Ascending aorta (tissue), 2 donors: ENCODE results near the gene AADACL4. TPM values are rescaled to one million over a fixed set of nuclear protein-coding genes. Genes with fewer than 3 reads are reported as not detected.

Experiments
- DNase-seq, 2 donors: peaks; one replicate each; pipeline ENCODE4 v3.0.0-alpha.2; 2019; ENCODE audit warnings: low spot score in 2 of 2
- H3K27ac ChIP-seq, 2 donors: fragments of 200-600 bp; sonication (generic); one replicate each; pipeline ENCODE4 v1.5.1; 2016 to 2017; ENCODE audit warnings: mild to moderate bottlenecking in 1 of 2
- H3K27me3 ChIP-seq: fragments of 200-600 bp; sonication (generic); one replicate; pipeline ENCODE4 v1.5.1; 2017
- H3K36me3 ChIP-seq, 2 donors: fragments of 200-600 bp; sonication (generic); one replicate each; pipeline ENCODE4 v1.5.1; 2016
- H3K4me1 ChIP-seq, 2 donors: fragments of 200-600 bp; sonication (generic); one replicate each; pipeline ENCODE4 v1.5.1; 2016 to 2017; ENCODE audit warnings: mild to moderate bottlenecking in 1 of 2
- H3K4me3 ChIP-seq, 2 donors: fragments of 200-600 bp; sonication (generic); one replicate each; pipeline ENCODE4 v1.5.1; 2016 to 2017; ENCODE audit warnings: mild to moderate bottlenecking in 1 of 2
- H3K9me3 ChIP-seq, 2 donors: fragments of 200-600 bp; sonication (generic); one replicate each; pipeline ENCODE4 v1.5.1; 2016
- intact Hi-C: fragments of 100-400 bp; cut with DNase I; formaldehyde crosslinking; loops from one replicate; pipeline ENCODE4 v1.15.1; 2023
- total RNA-seq: library from RNA; depleted of rRNA; stranded (reverse); fragments of >200 nt; gene quantifications from one replicate; pipeline ENCODE4 v1.1.0, GENCODE V29; 2016
- TF ChIP-seq, protein P1 (sequence below), 3 experiments: fragments of 200-600 bp in 2 of 3; fragments of 450-650 bp in 1 of 3; sonication (generic) in 2 of 3; IDR thresholded peaks; one replicate each; pipeline ENCODE4 v1.5.1; 2016 to 2019; ENCODE audit warnings: antibody characterized with exemption in 3 of 3, mild to moderate bottlenecking in 1 of 3, moderate library complexity in 1 of 3

The AADACL4 gene
- total RNA-seq, 1 donor from 2014 or later: not detected

- no peaks in the 10 kb centered on the region for H3K36me3 ChIP-seq
Measured at GRCh38 chr1:12678350-12678749, 34.5 kb downstream of the AADACL4 start.

GRCh38 chr1:12678820-12679219 is 34.9 kb downstream of the AADACL4 start:
- intact Hi-C loops: no loop called here
- no peak for DNase-seq
- TF ChIP-seq, protein P1, sequence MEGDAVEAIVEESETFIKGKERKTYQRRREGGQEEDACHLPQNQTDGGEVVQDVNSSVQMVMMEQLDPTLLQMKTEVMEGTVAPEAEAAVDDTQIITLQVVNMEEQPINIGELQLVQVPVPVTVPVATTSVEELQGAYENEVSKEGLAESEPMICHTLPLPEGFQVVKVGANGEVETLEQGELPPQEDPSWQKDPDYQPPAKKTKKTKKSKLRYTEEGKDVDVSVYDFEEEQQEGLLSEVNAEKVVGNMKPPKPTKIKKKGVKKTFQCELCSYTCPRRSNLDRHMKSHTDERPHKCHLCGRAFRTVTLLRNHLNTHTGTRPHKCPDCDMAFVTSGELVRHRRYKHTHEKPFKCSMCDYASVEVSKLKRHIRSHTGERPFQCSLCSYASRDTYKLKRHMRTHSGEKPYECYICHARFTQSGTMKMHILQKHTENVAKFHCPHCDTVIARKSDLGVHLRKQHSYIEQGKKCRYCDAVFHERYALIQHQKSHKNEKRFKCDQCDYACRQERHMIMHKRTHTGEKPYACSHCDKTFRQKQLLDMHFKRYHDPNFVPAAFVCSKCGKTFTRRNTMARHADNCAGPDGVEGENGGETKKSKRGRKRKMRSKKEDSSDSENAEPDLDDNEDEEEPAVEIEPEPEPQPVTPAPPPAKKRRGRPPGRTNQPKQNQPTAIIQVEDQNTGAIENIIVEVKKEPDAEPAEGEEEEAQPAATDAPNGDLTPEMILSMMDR (IDR thresholded peaks at IDR 0.05): no peak
- H3K27me3 ChIP-seq: no peaks in the 10 kb centered on the region
- no peaks in the 10 kb centered on the region for H3K36me3 ChIP-seq
- no peaks in the 10 kb centered on the region for H3K9me3 ChIP-seq
- no peak overlapping the region for H3K4me3 ChIP-seq
- H3K4me1 ChIP-seq: no peaks in the 10 kb centered on the region
- no peak overlapping the region for H3K27ac ChIP-seq

More at GRCh38 chr1:12678350-12678749, 34.5 kb downstream of the AADACL4 start:
- TF ChIP-seq, protein P1 (IDR thresholded peaks at IDR 0.05): no peak
- H3K4me3 ChIP-seq: no peak overlapping the region
- no peaks in the 10 kb centered on the region for H3K4me1 ChIP-seq
- no peak overlapping the region for H3K27ac ChIP-seq
- DNase-seq: no peak
- H3K9me3 ChIP-seq: no peaks in the 10 kb centered on the region
- intact Hi-C loops: no loop called here
- H3K27me3 ChIP-seq: no peaks in the 10 kb centered on the region

GRCh38 chr1:12690156-12690555 is 46.3 kb downstream of the AADACL4 start:
- intact Hi-C loops: no loop called here
- Histone ChIP-seq H3K4me1 (no peaks in the 10 kb centered on the region), H3K27ac (no peak overlapping the region), H3K36me3 (no peaks in the 10 kb centered on the region), H3K9me3 (no peaks in the 10 kb centered on the region), H3K27me3 (no peaks in the 10 kb centered on the region), H3K4me3 (no peak overlapping the region)
- DNase-seq: no peak
- TF ChIP-seq, protein P1 (IDR thresholded peaks at IDR 0.05): no peak

GRCh38 chr1:12692967-12693782 is 49.3 kb downstream of the AADACL4 start:
- intact Hi-C loops: no loop called here
- H3K9me3 ChIP-seq: no peaks in the 10 kb centered on the region
- no peak overlapping the region for H3K4me3 ChIP-seq
- TF ChIP-seq, protein P1 (IDR thresholded peaks at IDR 0.05): no peak
- no peak overlapping the region for H3K27ac ChIP-seq
- DNase-seq: no peak
- no peaks in the 10 kb centered on the region for H3K36me3 ChIP-seq
- no peaks in the 10 kb centered on the region for H3K27me3 ChIP-seq
- no peaks in the 10 kb centered on the region for H3K4me1 ChIP-seq

- no peak overlapping the region for H3K4me3 ChIP-seq
- no peaks in the 10 kb centered on the region for H3K36me3 ChIP-seq
- H3K9me3 ChIP-seq: peaks cover 0 to 5% of the 10 kb centered on the region in 2 donors
- H3K27ac ChIP-seq: no peak overlapping the region
- H3K4me1 ChIP-seq: no peaks in the 10 kb centered on the region
- DNase-seq: no peak
- H3K27me3 ChIP-seq: no peaks in the 10 kb centered on the region
- intact Hi-C loops: no loop called here
- TF ChIP-seq, protein P1 (IDR thresholded peaks at IDR 0.05): no peak
Measured at GRCh38 chr1:12696658-12697057, 52.8 kb downstream of the AADACL4 start.
